Endodermal cell (in vitro differentiated cells): ENCODE results near the gene CSF3R. TPM values are rescaled to one million over a fixed set of nuclear protein-coding genes. Genes with fewer than 3 reads are reported as not detected.

Source experiments
- DNase-seq: peaks from one replicate; pipeline ENCODE4 v3.0.0-alpha.2; 2017
- H3K27ac ChIP-seq: 2 replicates; pipeline ENCODE4 v1.5.1; 2013; ENCODE audit warnings: mild to moderate bottlenecking, low read depth, low read length, moderate library complexity
- H3K27me3 ChIP-seq: 2 replicates; pipeline ENCODE4 v1.6.1; 2013; ENCODE audit warnings: mild to moderate bottlenecking, low read length, moderate library complexity; ENCODE audit not compliant: insufficient read depth, control insufficient read depth, poor library complexity, severe bottlenecking
- H3K36me3 ChIP-seq: 2 replicates; pipeline ENCODE4 v1.7.0; 2013; ENCODE audit warnings: mild to moderate bottlenecking, low read length, moderate library complexity; ENCODE audit not compliant: control insufficient read depth, insufficient read depth
- H3K4me1 ChIP-seq: one replicate; pipeline ENCODE4 v1.7.0; 2013; ENCODE audit warnings: low read length; ENCODE audit not compliant: control insufficient read depth, insufficient read depth
- H3K4me3 ChIP-seq: 2 replicates; pipeline ENCODE4 v1.5.1; 2013; ENCODE audit warnings: mild to moderate bottlenecking, low read length, moderate library complexity
- H3K9ac ChIP-seq: 2 replicates; pipeline ENCODE4 v1.6.1; 2013; ENCODE audit warnings: mild to moderate bottlenecking, low read length, moderate library complexity; ENCODE audit not compliant: poor library complexity, severe bottlenecking; ENCODE audit errors: extremely low read depth
- H3K9me3 ChIP-seq: 2 replicates; pipeline ENCODE4 v1.6.1; 2013; ENCODE audit warnings: mild to moderate bottlenecking, low read length, moderate library complexity; ENCODE audit not compliant: control insufficient read depth
- H3K27ac Mint-ChIP-seq: 2 replicates; pipeline ENCODE4 v1.8.0; 2020; ENCODE audit warnings: mixed read lengths
- H3K27me3 Mint-ChIP-seq: 2 replicates; pipeline ENCODE4 v1.8.0; 2021; ENCODE audit warnings: mild to moderate bottlenecking, mixed read lengths; ENCODE audit not compliant: insufficient read depth
- H3K36me3 Mint-ChIP-seq: 2 replicates; pipeline ENCODE4 v1.8.0; 2020; ENCODE audit warnings: low read depth, mixed read lengths
- H3K4me1 Mint-ChIP-seq: 2 replicates; pipeline ENCODE4 v1.8.0; 2020; ENCODE audit warnings: mixed read lengths
- H3K4me3 Mint-ChIP-seq: 2 replicates; pipeline ENCODE4 v1.8.0; 2020; ENCODE audit warnings: mild to moderate bottlenecking, moderate library complexity, mixed read lengths
- H3K9me3 Mint-ChIP-seq: 2 replicates; pipeline ENCODE4 v1.8.0; 2020; ENCODE audit warnings: mild to moderate bottlenecking, mixed read lengths
- CTCF ChIP-seq: fragments of 200-600 bp; sonication (generic); conservative IDR thresholded peaks from 2 replicates; pipeline ENCODE4 v1.5.0; 2021; ENCODE audit warnings: antibody characterized with exemption, mild to moderate bottlenecking
- WGBS, 2 experiments: methylation state at CpG; one replicate each; pipeline versions ENCODE4 v1.1.5 to v1.1.7; 2013; ENCODE audit warnings: missing lambda C conversion rate in 2 of 2, mixed read lengths in 1 of 2; ENCODE audit not compliant: insufficient coverage in 1 of 2, insufficient read length in 1 of 2; 5-methylcytosine and 5-hydroxymethylcytosine counted together
- total RNA-seq, 2 donors: library from RNA; stranded (reverse); fragmentation: NEBNext Ultra II Directional in 1 of 2; extraction: Animal tissue kit (Norgen Biotek cat#: 25700) in 1 of 2; gene quantifications; 2 replicates in 1 of 2; 3 replicates in 1 of 2; pipeline ENCODE4 v1.2.1, GENCODE V29; 2021

Gene CSF3R
- total RNA-seq, 2 donors from 2014 or later = 1.5 TPM

GRCh38 chr1:36419569-36419968, 63.1 kb downstream of the CSF3R start:
- no peak overlapping the region for H3K4me3 ChIP-seq
- H3K4me1 ChIP-seq = no peaks in the 10 kb centered on the region
- H3K27me3 ChIP-seq = no peaks in the 10 kb centered on the region
- no peak for TF ChIP-seq CTCF
- no peak overlapping the region for H3K27ac Mint-ChIP-seq
- no peaks in the 10 kb centered on the region for H3K27me3 Mint-ChIP-seq
- H3K9ac ChIP-seq = no peak overlapping the region
- DNase-seq = no peak
- no peak overlapping the region for H3K4me3 Mint-ChIP-seq
- peaks cover 5% of the 10 kb centered on the region for H3K36me3 Mint-ChIP-seq
- peaks cover 4% of the 10 kb centered on the region for H3K9me3 ChIP-seq
- H3K27ac ChIP-seq = no peak overlapping the region
- WGBS, 2 experiments = 79 to 90% methylated on average over 2 to 4 of the region's 4 CpGs
- H3K4me1 Mint-ChIP-seq = peaks cover 2% of the 10 kb centered on the region
- H3K36me3 ChIP-seq = no peaks in the 10 kb centered on the region
- H3K9me3 Mint-ChIP-seq = peaks cover 1% of the 10 kb centered on the region

- H3K9me3 ChIP-seq = peaks cover 8% of the 10 kb centered on the region
- no peaks in the 10 kb centered on the region for H3K27me3 ChIP-seq
- H3K27ac ChIP-seq = no peak overlapping the region
- Mint-ChIP-seq H3K27ac (no peak overlapping the region), H3K36me3 (peaks cover 9% of the 10 kb centered on the region), H3K4me3 (no peak overlapping the region), H3K4me1 (peaks cover 2% of the 10 kb centered on the region), H3K9me3 (peaks cover 6% of the 10 kb centered on the region), H3K27me3 (no peaks in the 10 kb centered on the region)
- no peak overlapping the region for H3K9ac ChIP-seq
- H3K36me3 ChIP-seq = no peaks in the 10 kb centered on the region
- no peak for DNase-seq
- no peaks in the 10 kb centered on the region for H3K4me1 ChIP-seq
- 83 to 92% methylated on average over 3 of the region's 3 CpGs for WGBS, 2 experiments
- TF ChIP-seq CTCF = no peak
- H3K4me3 ChIP-seq = no peak overlapping the region
Observed at GRCh38 chr1:36419140-36419539, 63.6 kb downstream of the CSF3R start.

GRCh38 chr1:36417931-36418330, 64.8 kb downstream of the CSF3R start:
- H3K4me1 Mint-ChIP-seq = peaks cover 2% of the 10 kb centered on the region
- 87 to 94% methylated on average over 6 to 9 of the region's 9 CpGs for WGBS, 2 experiments
- no peak overlapping the region for H3K9ac ChIP-seq
- peaks cover 13% of the 10 kb centered on the region for H3K9me3 Mint-ChIP-seq
- peaks cover 14% of the 10 kb centered on the region for H3K9me3 ChIP-seq
- TF ChIP-seq CTCF = no peak
- DNase-seq = no peak
- peaks cover 16% of the 10 kb centered on the region for H3K36me3 Mint-ChIP-seq
- H3K27ac Mint-ChIP-seq = no peak overlapping the region
- H3K27me3 Mint-ChIP-seq = no peaks in the 10 kb centered on the region
- no peaks in the 10 kb centered on the region for H3K36me3 ChIP-seq
- H3K4me3 Mint-ChIP-seq = no peak overlapping the region
- H3K27ac ChIP-seq = no peak overlapping the region
- no peak overlapping the region for H3K4me3 ChIP-seq
- H3K27me3 ChIP-seq = no peaks in the 10 kb centered on the region
- H3K4me1 ChIP-seq = no peaks in the 10 kb centered on the region

Other genes with a start within 250 kb of the CSF3R start
- 10 to 100 TPM; 14.7 to 15.5 TPM for gene SH3D21, start 176.5 kb downstream of the CSF3R start, total RNA-seq
- 10 to 100 TPM; 14.1 to 16.3 TPM for gene EVA1B, start 159.3 kb downstream of the CSF3R start, total RNA-seq
- gene STK40, start 97.0 kb downstream of the CSF3R start, total RNA-seq = 10 to 100 TPM; 19.4 to 32.4 TPM
- 10 to 100 TPM; 37.5 to 45.6 TPM for gene LSM10, start 85.0 kb downstream of the CSF3R start, total RNA-seq
- gene OSCP1, start 32.5 kb downstream of the CSF3R start, total RNA-seq = 10 to 100 TPM in 1 of 2 donors, 1 to 10 TPM in 1; 9.6 to 10.5 TPM
- gene MRPS15, start 18.5 kb downstream of the CSF3R start, total RNA-seq = 100 to 1,000 TPM; 107 to 111 TPM